Measurements from ENCODE around the gene CFAP58.

DNA sequence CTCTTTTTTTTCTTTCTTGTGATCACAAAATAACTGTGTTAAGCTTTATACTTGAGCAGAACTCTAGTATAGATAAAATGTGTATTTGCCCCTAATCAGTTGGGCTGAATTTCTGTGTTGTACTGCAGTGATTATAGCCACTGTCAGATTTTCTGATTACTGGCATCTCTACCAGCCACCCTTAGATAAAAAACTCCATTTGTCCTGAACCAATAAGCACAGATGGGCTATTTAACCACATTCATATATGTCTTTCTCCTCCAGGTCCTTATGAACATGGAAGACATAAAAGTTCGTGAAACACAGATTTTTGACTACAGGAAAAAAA lies 38.3 kb downstream of the CFAP58 start:
- TF ChIP-seq, protein P1, sequence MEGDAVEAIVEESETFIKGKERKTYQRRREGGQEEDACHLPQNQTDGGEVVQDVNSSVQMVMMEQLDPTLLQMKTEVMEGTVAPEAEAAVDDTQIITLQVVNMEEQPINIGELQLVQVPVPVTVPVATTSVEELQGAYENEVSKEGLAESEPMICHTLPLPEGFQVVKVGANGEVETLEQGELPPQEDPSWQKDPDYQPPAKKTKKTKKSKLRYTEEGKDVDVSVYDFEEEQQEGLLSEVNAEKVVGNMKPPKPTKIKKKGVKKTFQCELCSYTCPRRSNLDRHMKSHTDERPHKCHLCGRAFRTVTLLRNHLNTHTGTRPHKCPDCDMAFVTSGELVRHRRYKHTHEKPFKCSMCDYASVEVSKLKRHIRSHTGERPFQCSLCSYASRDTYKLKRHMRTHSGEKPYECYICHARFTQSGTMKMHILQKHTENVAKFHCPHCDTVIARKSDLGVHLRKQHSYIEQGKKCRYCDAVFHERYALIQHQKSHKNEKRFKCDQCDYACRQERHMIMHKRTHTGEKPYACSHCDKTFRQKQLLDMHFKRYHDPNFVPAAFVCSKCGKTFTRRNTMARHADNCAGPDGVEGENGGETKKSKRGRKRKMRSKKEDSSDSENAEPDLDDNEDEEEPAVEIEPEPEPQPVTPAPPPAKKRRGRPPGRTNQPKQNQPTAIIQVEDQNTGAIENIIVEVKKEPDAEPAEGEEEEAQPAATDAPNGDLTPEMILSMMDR (IDR thresholded peaks at IDR 0.05) = no peak
- TF ChIP-seq POLR2A (IDR thresholded peaks at IDR 0.05) (no peak), POLR2AphosphoS5 (IDR thresholded peaks at IDR 0.05) (no peak)

All from prostate gland (tissue), 2 donors.